ENCODE measurements around the gene NNT.
"Not testable (repeated sequence)": the region's sequence is repeated elsewhere in the genome, so short reads cannot be mapped to it uniquely, and the experiment has no call there.

Gene NNT

DNA sequence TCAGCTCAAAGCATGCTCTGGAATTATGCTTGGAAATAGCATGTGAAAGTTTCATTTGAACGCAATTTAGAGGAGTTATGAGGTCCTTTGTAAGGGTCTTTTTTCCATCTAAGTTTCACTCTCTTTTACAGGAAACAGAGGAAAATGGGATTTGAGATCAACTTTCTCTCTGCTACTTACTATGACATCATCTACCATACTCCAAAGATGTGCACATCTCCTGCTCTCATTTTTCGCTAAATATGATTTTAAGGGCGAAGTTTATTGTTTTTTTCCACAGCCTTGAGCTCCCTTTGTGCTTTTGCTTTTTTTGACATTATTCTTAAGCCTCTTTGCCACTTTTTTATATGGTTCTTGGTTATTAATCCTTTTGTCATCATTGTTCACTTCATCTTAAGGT, 125.6 kb downstream of the NNT start:
- DNase-seq: no peak

DNA sequence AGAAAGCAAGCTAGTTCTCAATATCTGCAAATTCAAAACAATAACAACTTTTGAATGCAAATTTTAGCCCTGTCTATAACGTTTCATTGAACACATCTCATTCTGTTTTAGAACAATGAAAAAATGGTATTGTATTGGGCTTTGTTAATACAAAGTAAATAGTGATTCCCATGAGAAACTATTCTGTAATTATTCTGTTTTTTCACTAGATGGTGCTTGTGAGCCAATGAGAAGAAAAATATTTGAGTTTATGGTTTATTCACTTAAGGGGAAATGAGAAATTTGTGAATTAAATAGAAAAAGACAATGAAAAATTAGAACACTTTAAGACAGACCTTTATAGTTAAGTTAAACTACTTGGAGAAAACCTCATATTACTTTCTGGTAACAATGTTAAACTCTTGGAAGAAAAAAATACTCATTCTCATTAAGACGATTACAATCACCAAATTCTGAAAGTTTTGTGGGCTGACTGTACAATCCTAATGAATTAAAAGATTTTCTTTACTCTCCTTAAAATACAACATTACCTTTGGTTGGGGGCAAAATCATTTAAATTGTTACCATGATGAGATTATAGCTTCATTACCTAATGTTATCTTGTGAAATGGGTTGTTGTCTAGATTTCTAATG, 127.0 kb downstream of the NNT start:
- DNase-seq: no peak

GRCh38 chr5:43730832-43731342, 127.9 kb downstream of the NNT start:
- no peak for DNase-seq

DNA sequence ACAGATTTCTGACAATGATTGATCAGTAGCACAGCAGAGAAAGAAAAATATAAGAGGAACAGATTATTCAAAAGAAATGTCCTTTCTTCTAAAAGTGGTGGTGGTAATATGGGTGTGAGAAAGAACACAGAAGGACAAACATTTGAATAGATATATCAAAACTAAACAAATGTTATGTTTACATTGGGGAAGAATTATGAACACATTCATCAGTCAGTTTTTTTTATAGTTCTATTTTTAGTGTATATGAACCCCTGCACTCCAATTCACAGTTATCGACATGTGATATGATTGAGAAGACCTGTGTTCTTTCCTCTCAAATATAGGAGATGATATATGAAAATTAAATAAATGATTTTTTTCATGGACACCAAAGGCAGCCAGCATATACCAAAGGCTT, 128.6 kb downstream of the NNT start:
- DNase-seq: no peak

DNA sequence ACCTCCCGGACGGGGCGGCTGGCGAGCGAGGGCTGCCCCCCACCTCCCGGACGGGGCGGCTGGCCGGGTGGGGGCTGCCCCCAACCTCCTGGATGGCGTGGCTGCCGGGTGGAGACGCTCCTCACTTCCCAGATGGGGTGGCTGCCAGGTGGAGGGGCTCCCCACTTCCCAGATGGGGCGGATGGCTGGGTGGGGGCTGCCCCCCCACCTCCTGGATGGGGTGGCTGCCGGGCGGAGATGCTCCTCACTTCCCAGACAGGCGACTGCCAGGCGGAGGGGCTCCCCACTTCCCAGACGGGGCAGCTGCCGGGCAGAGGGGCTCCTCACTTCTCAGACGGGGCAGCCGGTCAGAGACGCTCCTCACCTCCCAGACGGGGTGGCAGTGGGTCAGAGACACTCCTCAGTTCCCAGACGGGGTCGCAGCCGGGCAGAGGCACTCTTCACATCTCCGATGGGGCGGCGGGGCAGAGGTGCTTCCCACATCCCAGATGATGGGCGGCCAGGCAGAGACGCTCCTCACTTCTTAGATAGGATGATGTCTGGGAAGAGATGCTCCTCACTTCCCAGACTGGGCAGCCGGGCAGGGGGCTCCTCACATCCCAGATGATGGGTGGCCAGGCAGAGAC, 143.1 kb downstream of the NNT start:
- not testable (repeated sequence) for DNase-seq

- DNase-seq: no peak
Measured at GRCh38 chr5:43750809-43751208, 147.8 kb downstream of the NNT start.

DNA sequence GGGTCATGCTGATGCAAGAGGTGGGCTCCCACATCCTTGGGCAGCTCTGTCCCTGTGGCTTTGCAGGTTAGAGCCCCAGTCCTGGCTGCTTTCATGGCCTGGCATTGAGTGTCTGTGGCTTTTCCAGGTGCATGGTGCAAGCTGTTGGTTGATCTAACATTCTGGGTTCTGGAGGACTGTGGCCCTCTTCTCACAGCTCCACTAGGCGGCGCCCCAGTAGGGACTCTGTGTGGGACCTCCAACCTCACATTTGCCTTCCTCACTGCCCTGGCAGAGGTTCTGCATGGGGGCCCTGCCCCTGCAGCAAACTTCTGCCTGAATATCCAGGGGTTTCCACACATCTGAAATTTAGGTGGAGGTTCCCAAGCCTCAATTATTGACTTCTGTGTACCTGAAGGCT, 150.1 kb downstream of the NNT start:
- DNase-seq: no peak

Data from NCI-H2029 (cell line).